Measurements from ENCODE around the gene PDE8A.
A peak's percentile ranks its signal among the peaks of the same experiment; 100 is the strongest.

Gene PDE8A, protein sequence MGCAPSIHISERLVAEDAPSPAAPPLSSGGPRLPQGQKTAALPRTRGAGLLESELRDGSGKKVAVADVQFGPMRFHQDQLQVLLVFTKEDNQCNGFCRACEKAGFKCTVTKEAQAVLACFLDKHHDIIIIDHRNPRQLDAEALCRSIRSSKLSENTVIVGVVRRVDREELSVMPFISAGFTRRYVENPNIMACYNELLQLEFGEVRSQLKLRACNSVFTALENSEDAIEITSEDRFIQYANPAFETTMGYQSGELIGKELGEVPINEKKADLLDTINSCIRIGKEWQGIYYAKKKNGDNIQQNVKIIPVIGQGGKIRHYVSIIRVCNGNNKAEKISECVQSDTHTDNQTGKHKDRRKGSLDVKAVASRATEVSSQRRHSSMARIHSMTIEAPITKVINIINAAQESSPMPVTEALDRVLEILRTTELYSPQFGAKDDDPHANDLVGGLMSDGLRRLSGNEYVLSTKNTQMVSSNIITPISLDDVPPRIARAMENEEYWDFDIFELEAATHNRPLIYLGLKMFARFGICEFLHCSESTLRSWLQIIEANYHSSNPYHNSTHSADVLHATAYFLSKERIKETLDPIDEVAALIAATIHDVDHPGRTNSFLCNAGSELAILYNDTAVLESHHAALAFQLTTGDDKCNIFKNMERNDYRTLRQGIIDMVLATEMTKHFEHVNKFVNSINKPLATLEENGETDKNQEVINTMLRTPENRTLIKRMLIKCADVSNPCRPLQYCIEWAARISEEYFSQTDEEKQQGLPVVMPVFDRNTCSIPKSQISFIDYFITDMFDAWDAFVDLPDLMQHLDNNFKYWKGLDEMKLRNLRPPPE

DNA sequence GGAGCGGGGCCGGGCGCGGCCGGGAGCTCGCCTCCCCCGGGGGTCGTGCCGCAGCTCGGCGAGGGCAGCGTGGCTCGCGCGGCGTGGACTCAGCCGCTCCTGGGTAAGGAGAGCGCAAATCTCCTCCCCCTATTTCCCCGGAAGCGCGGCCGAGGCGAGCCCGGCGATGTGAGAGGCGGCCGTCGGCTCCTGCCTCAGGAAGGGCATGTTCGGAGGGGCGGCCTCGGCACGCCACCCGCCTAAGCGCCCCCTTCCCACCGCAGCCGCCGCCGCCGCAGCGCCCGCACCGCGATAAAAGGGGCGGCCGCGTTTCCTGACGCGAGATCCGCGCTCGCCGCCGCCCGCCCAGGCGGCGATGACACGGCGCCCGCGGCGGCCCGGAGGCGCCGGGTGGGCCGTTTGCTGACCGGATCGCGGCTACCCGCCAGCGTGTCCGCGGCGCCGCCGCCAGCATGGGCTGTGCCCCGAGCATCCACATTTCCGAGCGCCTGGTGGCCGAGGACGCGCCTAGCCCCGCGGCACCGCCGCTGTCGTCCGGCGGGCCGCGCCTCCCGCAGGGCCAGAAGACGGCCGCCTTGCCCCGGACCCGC, at the start of gene PDE8A:
TSS of gene PDE8A (plus strand) at position 146 of the 590 bp plus-strand sequence. CDS start at position 453, 307 bp downstream.
- Histone ChIP-seq H3K9me3 (ENCODE audit: control insufficient read depth in 2 of 2, low read length in 2 of 2) (no peaks in the 10 kb centered on the region), H3K27me3 (ENCODE audit: control insufficient read depth in 2 of 2, insufficient read depth in 2 of 2, low read length in 2 of 2) (no peaks in the 10 kb centered on the region), H3K9ac (ENCODE audit: low read depth in 1 of 2, low read length in 2 of 2) (peak within 1 kb of the TSS; percentile 84 to 92), H3K4me1 (ENCODE audit: control insufficient read depth in 2 of 2, insufficient read depth in 2 of 2, low read length in 2 of 2) (peaks cover 22 to 26% of the 10 kb centered on the region in 2 donors), H3K27ac (ENCODE audit: low read depth in 2 of 2, low read length in 2 of 2) (peak within 1 kb of the TSS; percentile 95 to 97), H3K4me3 (ENCODE audit: low read length in 2 of 2) (peak within 1 kb of the TSS; percentile 77 to 88), H3K36me3 (ENCODE audit: control insufficient read depth in 2 of 2, insufficient read depth in 2 of 2, low read length in 2 of 2) (no peaks in the 10 kb centered on the region)

DNA sequence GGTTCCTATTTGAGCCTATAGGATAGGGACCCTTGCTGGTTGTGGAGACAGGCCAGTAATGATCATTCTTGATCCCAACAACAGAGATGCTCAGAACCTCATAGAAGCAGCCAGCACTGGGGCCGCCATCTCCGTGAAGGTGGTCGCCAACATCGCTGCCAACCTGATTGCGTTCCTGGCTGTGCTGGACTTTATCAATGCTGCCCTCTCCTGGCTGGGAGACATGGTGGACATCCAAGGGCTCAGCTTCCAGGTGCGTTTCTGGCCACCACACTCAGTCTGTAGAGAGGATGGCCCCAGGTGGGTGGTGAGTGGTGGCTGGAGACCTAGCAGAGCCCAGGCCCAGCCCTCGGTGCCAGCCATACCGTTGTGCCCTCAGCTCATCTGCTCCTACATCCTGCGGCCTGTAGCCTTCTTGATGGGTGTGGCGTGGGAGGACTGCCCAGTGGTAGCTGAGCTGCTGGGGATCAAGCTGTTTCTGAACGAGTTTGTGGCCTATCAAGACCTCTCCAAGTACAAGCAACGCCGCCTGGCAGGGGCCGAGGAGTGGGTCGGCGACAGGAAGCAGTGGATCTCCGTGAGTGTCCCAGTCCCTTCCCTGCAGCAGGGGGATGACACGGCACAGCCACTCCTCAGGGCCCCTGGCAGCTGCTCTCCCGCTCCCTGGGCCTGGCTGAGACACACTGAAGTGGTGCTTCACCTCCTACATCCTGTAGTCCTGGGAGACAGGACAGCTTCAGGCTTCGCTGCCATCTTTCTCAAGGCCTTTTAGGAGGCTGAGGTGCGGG, 46.5 kb upstream of the PDE8A start:
- no peaks in the 10 kb centered on the region for H3K9me3 ChIP-seq (ENCODE audit: control insufficient read depth in 2 of 2, low read length in 2 of 2)
- peaks cover 0 to 4% of the 10 kb centered on the region in 2 donors for H3K4me1 ChIP-seq (ENCODE audit: control insufficient read depth in 2 of 2, insufficient read depth in 2 of 2, low read length in 2 of 2)
- no peaks in the 10 kb centered on the region for H3K36me3 ChIP-seq (ENCODE audit: control insufficient read depth in 2 of 2, insufficient read depth in 2 of 2, low read length in 2 of 2)
- H3K9ac ChIP-seq (ENCODE audit: low read depth in 1 of 2, low read length in 2 of 2): no peak overlapping the region
- H3K27ac ChIP-seq (ENCODE audit: low read depth in 2 of 2, low read length in 2 of 2): no peak overlapping the region
- no peak overlapping the region for H3K4me3 ChIP-seq (ENCODE audit: low read length in 2 of 2)
- no peaks in the 10 kb centered on the region for H3K27me3 ChIP-seq (ENCODE audit: control insufficient read depth in 2 of 2, insufficient read depth in 2 of 2, low read length in 2 of 2)

- no peak overlapping the region for H3K4me3 ChIP-seq (ENCODE audit: low read length in 2 of 2)
- no peaks in the 10 kb centered on the region for H3K36me3 ChIP-seq (ENCODE audit: control insufficient read depth in 2 of 2, insufficient read depth in 2 of 2, low read length in 2 of 2)
- no peaks in the 10 kb centered on the region for H3K27me3 ChIP-seq (ENCODE audit: control insufficient read depth in 2 of 2, insufficient read depth in 2 of 2, low read length in 2 of 2)
These were observed 44.5 kb upstream of the PDE8A start for GRCh38 chr15:84937144-84937543.

GRCh38 chr15:84938726-84939125, 42.9 kb upstream of the PDE8A start:
- Histone ChIP-seq H3K36me3 (ENCODE audit: control insufficient read depth in 2 of 2, insufficient read depth in 2 of 2, low read length in 2 of 2) (no peaks in the 10 kb centered on the region), H3K9me3 (ENCODE audit: control insufficient read depth in 2 of 2, low read length in 2 of 2) (no peaks in the 10 kb centered on the region), H3K9ac (ENCODE audit: low read depth in 1 of 2, low read length in 2 of 2) (no peak overlapping the region), H3K27ac (ENCODE audit: low read depth in 2 of 2, low read length in 2 of 2) (no peak overlapping the region), H3K4me3 (ENCODE audit: low read length in 2 of 2) (no peak overlapping the region), H3K4me1 (ENCODE audit: control insufficient read depth in 2 of 2, insufficient read depth in 2 of 2, low read length in 2 of 2) (no peaks in the 10 kb centered on the region), H3K27me3 (ENCODE audit: control insufficient read depth in 2 of 2, insufficient read depth in 2 of 2, low read length in 2 of 2) (no peaks in the 10 kb centered on the region)

More at GRCh38 chr15:84937144-84937543, 44.5 kb upstream of the PDE8A start:
- Histone ChIP-seq H3K9ac (ENCODE audit: low read depth in 1 of 2, low read length in 2 of 2) (no peak overlapping the region), H3K9me3 (ENCODE audit: control insufficient read depth in 2 of 2, low read length in 2 of 2) (no peaks in the 10 kb centered on the region), H3K27ac (ENCODE audit: low read depth in 2 of 2, low read length in 2 of 2) (no peak overlapping the region), H3K4me1 (ENCODE audit: control insufficient read depth in 2 of 2, insufficient read depth in 2 of 2, low read length in 2 of 2) (no peaks in the 10 kb centered on the region)

GRCh38 chr15:84940399-84940798, 41.3 kb upstream of the PDE8A start:
- no peaks in the 10 kb centered on the region for H3K36me3 ChIP-seq (ENCODE audit: control insufficient read depth in 2 of 2, insufficient read depth in 2 of 2, low read length in 2 of 2)
- H3K27ac ChIP-seq (ENCODE audit: low read depth in 2 of 2, low read length in 2 of 2): no peak overlapping the region
- no peak overlapping the region for H3K9ac ChIP-seq (ENCODE audit: low read depth in 1 of 2, low read length in 2 of 2)
- no peak overlapping the region for H3K4me3 ChIP-seq (ENCODE audit: low read length in 2 of 2)
- H3K27me3 ChIP-seq (ENCODE audit: control insufficient read depth in 2 of 2, insufficient read depth in 2 of 2, low read length in 2 of 2): no peaks in the 10 kb centered on the region
- no peaks in the 10 kb centered on the region for H3K4me1 ChIP-seq (ENCODE audit: control insufficient read depth in 2 of 2, insufficient read depth in 2 of 2, low read length in 2 of 2)
- H3K9me3 ChIP-seq (ENCODE audit: control insufficient read depth in 2 of 2, low read length in 2 of 2): no peaks in the 10 kb centered on the region

DNA sequence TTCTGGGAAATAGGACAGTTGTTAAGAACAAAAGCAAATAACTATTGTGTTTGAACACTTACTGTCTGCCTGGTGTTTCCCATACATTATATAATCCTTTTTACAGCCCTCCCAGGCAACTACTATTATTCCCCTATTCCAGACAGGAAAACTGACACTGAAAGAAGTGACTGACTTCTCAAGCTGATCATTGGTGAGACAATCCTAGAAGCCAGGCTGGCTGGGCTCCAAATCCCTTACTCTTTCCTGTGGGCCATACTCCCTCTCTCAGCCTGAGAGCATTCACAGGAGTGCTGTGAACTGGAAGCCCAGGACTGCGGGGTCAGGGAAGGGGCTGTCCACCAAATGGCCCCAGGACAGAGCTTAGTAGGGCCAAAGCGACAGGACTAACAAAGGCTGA, 39.2 kb upstream of the PDE8A start:
- no peak overlapping the region for H3K27ac ChIP-seq (ENCODE audit: low read depth in 2 of 2, low read length in 2 of 2)
- no peaks in the 10 kb centered on the region for H3K27me3 ChIP-seq (ENCODE audit: control insufficient read depth in 2 of 2, insufficient read depth in 2 of 2, low read length in 2 of 2)
- no peak overlapping the region for H3K4me3 ChIP-seq (ENCODE audit: low read length in 2 of 2)
- H3K9me3 ChIP-seq (ENCODE audit: control insufficient read depth in 2 of 2, low read length in 2 of 2): no peaks in the 10 kb centered on the region
- H3K36me3 ChIP-seq (ENCODE audit: control insufficient read depth in 2 of 2, insufficient read depth in 2 of 2, low read length in 2 of 2): no peaks in the 10 kb centered on the region
- no peaks in the 10 kb centered on the region for H3K4me1 ChIP-seq (ENCODE audit: control insufficient read depth in 2 of 2, insufficient read depth in 2 of 2, low read length in 2 of 2)
- H3K9ac ChIP-seq (ENCODE audit: low read depth in 1 of 2, low read length in 2 of 2): no peak overlapping the region

GRCh38 chr15:84944311-84944710, 37.3 kb upstream of the PDE8A start:
- H3K9me3 ChIP-seq (ENCODE audit: control insufficient read depth in 2 of 2, low read length in 2 of 2): no peaks in the 10 kb centered on the region
- H3K4me3 ChIP-seq (ENCODE audit: low read length in 2 of 2): no peak overlapping the region
- H3K4me1 ChIP-seq (ENCODE audit: control insufficient read depth in 2 of 2, insufficient read depth in 2 of 2, low read length in 2 of 2): peaks cover 0 to 2% of the 10 kb centered on the region in 2 donors
- H3K9ac ChIP-seq (ENCODE audit: low read depth in 1 of 2, low read length in 2 of 2): no peak overlapping the region
- H3K27ac ChIP-seq (ENCODE audit: low read depth in 2 of 2, low read length in 2 of 2): no peak overlapping the region
- no peaks in the 10 kb centered on the region for H3K27me3 ChIP-seq (ENCODE audit: control insufficient read depth in 2 of 2, insufficient read depth in 2 of 2, low read length in 2 of 2)
- no peaks in the 10 kb centered on the region for H3K36me3 ChIP-seq (ENCODE audit: control insufficient read depth in 2 of 2, insufficient read depth in 2 of 2, low read length in 2 of 2)

GRCh38 chr15:84944861-84945260, 36.8 kb upstream of the PDE8A start:
- Histone ChIP-seq H3K9me3 (ENCODE audit: control insufficient read depth in 2 of 2, low read length in 2 of 2) (no peaks in the 10 kb centered on the region), H3K36me3 (ENCODE audit: control insufficient read depth in 2 of 2, insufficient read depth in 2 of 2, low read length in 2 of 2) (no peaks in the 10 kb centered on the region), H3K27ac (ENCODE audit: low read depth in 2 of 2, low read length in 2 of 2) (no peak overlapping the region), H3K9ac (ENCODE audit: low read depth in 1 of 2, low read length in 2 of 2) (no peak overlapping the region), H3K4me1 (ENCODE audit: control insufficient read depth in 2 of 2, insufficient read depth in 2 of 2, low read length in 2 of 2) (peaks cover 0 to 2% of the 10 kb centered on the region in 2 donors), H3K4me3 (ENCODE audit: low read length in 2 of 2) (no peak overlapping the region), H3K27me3 (ENCODE audit: control insufficient read depth in 2 of 2, insufficient read depth in 2 of 2, low read length in 2 of 2) (no peaks in the 10 kb centered on the region)

- no peaks in the 10 kb centered on the region for H3K27me3 ChIP-seq (ENCODE audit: control insufficient read depth in 2 of 2, insufficient read depth in 2 of 2, low read length in 2 of 2)
- no peak overlapping the region for H3K9ac ChIP-seq (ENCODE audit: low read depth in 1 of 2, low read length in 2 of 2)
- H3K4me1 ChIP-seq (ENCODE audit: control insufficient read depth in 2 of 2, insufficient read depth in 2 of 2, low read length in 2 of 2): peaks cover 0 to 2% of the 10 kb centered on the region in 2 donors
- H3K9me3 ChIP-seq (ENCODE audit: control insufficient read depth in 2 of 2, low read length in 2 of 2): no peaks in the 10 kb centered on the region
- H3K4me3 ChIP-seq (ENCODE audit: low read length in 2 of 2): no peak overlapping the region
- H3K36me3 ChIP-seq (ENCODE audit: control insufficient read depth in 2 of 2, insufficient read depth in 2 of 2, low read length in 2 of 2): no peaks in the 10 kb centered on the region
- no peak overlapping the region for H3K27ac ChIP-seq (ENCODE audit: low read depth in 2 of 2, low read length in 2 of 2)
These were observed 34.7 kb upstream of the PDE8A start for GRCh38 chr15:84946772-84947489.
